GM19395 (cell line): ENCODE data around the gene IP6K1.
"Not testable (repeated sequence)": the region's sequence is repeated elsewhere in the genome, so short reads cannot be mapped to it uniquely, and the experiment has no call there.

Experiments
- ATAC-seq: cut with Tn5 transposase; IDR thresholded peaks from one replicate; pipeline ENCODE4 v1.9.1; 2021; ENCODE audit warnings: mild to moderate bottlenecking, moderate library complexity; ENCODE audit not compliant: unreplicated experiment

Gene IP6K1

DNA sequence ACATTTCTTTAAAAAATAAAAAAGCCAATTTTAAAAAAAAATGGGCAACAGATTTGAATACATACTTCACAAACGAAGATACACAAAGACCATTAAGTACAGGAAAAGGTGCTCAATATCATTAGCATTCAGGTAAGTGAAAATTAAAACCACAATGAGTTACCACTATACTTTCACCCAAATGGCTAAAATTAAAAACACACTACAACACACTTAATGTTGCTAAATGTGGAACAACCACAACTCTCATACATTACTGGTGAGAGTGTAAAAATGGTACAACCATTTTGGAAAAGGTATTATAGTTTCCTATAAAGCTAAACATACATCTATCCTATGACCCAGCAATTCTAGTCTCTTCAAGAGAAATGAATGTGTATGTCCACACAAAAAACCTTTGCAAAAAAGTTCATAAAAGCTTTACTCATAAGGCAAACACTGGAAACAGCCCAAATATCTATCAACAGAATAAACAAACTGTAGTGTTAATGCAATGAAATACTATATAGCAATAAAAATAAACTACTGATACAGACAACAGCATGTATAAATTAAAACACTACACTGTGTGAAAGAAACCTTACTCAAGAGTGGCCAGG, 14.9 kb downstream of the IP6K1 start:
- no peak for ATAC-seq

- ATAC-seq, result no peak
Observed at GRCh38 chr3:49769926-49770325, 16.4 kb downstream of the IP6K1 start.

GRCh38 chr3:49769286-49769915, 16.9 kb downstream of the IP6K1 start:
- no peak for ATAC-seq

DNA sequence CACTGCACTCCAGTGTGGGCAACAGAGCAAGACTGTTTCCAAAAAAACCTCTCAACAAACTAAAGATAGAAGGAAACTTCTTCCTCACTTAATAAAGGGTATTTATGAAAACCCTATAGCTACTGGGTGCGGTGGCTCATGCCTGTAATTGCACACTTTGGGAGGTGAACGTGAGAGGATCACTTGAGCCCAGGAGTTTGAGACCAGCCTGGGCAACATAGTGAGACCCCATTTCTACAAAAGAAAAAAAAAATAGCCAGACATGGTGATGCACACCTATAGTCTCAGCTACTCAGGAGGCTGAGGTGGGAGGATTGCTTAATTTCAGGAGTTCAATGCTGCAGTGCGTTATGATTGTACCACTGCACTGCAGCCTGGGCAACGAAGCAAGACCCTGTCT, 22.4 kb downstream of the IP6K1 start:
- ATAC-seq, result no peak

DNA sequence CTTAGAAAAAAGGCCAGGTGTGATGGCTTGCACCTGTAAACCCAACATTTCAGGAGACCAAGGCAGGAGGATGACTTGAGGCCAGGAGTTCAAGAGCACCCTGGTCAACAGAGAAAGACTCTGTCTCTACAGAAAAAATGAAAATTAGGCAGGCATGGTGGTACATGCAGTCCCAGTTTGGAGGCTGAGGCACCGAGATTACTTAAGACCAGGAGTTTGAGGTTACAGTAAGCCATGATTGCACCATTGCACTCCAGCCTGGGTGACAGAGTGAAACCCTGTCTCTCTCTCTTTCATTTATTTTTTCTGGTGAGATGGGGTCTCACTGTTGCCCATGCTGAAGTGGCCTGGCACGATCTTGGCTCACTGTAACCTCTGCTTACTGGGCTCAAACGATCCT, 24.7 kb downstream of the IP6K1 start:
- no peak for ATAC-seq

- ATAC-seq, result no peak
Observed at GRCh38 chr3:49759226-49759625, 27.1 kb downstream of the IP6K1 start.

DNA sequence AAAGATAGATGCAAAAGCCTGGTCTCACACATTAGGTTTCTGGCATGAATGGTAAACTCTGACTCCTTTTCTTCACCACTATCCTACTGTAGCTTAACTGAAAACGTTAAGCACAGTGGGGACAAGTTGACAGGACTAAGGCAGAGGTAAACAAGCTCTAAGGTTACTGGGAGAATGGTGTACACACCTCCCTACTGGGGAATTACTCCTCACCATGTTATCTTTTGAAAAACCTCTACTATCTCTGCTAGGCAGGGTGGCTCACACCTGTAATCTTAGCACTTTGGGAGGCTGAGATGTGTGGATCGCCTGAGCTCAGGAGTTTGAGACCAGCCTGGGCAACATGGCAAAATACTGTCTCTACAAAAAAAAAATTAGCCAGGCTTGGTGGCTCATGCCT, 29.1 kb downstream of the IP6K1 start:
- ATAC-seq, result no peak

DNA sequence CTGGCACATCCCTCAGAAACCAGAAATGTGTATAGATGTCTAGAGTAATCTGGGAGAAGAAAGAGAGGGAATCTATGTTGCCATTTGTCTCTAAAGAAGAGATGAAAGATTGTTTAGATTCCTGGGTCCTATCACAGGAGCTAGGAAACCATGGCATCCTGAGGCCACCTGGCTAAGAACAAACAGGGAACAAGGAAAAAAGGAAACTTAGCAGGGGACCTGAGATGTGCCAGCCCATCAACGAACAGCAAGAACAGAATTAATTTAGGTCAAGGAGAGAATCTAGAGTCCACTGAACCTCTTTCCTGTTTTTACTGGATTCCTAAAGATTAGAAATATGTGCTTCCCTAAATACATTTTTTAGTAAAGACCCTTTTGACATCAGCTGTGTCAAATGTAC, 30.3 kb downstream of the IP6K1 start:
- ATAC-seq, result no peak

DNA sequence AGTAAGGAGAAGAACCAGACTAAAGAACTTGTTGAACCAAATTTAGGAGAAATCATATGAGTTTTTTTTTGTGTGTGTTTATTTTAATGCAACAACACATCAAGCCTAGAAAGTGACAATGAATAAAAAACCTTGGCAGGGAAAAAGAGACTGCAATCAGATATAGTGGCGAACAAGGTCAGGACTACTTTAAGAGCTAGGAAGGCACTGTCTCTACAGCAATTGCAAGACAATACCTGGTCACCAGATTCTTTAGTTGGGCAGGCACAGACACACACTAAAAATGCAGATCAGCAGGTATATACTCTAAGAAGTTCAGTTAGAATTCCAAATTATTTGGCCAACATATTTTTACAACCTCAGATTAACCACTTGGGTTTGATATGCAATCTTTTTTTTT, 31.8 kb downstream of the IP6K1 start:
- no peak for ATAC-seq

DNA sequence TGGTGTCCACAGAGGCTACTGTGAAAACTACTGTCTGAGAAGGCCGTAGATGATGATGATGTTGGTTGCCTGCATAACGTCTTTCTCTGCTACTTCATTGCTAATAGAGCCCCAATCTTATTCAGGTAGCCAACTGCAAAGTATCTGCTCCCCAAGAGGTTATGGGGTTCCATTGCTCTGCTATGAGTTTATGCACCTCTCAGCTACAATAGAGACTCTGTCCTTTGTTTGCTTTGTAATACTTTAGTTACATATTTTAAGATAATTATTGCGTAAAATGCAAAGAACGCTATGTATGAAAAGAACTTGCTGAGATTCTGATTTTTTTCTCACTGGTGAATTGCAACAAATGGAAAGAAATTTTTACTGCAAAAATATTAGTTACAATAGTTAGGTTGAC, 34.8 kb downstream of the IP6K1 start:
- ATAC-seq, result no peak

- no peak for ATAC-seq
Observed at GRCh38 chr3:49750056-49750455, 36.3 kb downstream of the IP6K1 start.

- not testable (repeated sequence) for ATAC-seq
Observed at GRCh38 chr3:49748874-49749273, 37.5 kb downstream of the IP6K1 start.

GRCh38 chr3:49747792-49748480, 38.4 kb downstream of the IP6K1 start:
- ATAC-seq, result no peak

- no peak for ATAC-seq
Observed at GRCh38 chr3:49745986-49746385, 40.4 kb downstream of the IP6K1 start.

DNA sequence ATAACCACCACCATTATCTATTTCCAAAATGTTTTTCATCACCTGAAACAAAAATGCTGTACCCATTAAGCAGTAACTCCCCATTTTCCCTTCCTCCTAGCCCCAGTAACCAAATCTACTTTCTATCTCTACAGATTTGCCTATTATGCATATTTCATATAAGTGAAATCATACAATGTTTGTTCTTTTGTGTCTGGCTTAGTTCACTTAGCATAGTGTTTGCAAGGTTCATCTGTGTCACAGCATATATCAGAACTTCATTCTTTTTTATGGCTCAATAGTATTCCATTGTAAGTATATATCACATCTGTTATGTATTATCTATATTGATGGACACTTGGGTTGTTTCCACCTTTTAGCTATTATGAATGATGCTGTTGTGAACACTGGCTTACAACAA, 45.9 kb downstream of the IP6K1 start:
- no peak for ATAC-seq

DNA sequence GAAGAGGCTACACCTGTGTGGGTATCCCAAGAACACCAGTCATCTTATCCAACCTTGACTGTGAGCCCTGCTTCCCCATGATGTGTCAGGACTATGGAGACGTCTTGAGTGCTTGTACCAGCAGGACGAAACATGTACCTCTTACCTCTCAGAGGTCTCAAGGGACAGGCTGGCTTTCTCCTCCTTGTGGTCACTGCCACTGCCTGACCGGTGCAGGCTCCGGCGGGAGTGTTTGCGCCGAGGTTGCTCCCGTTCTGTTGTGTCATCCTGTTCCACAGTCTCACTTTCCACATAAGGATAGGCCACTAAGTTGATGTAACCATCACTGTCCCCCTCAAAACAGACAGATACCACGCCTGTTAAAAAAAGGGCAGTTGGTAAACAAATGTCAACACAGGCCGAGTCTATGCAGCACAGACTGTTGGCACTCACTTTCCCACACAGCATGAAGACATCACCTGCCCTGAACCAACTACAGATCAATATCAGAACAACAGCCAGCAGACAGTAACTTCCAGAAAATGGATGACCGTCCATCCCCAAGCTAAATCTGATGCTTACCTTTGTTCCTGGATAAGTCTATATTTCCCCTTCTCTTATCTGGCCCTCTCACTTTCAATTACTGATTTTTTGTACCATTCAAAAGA, 48.2 kb downstream of the IP6K1 start:
- ATAC-seq, result no peak

DNA sequence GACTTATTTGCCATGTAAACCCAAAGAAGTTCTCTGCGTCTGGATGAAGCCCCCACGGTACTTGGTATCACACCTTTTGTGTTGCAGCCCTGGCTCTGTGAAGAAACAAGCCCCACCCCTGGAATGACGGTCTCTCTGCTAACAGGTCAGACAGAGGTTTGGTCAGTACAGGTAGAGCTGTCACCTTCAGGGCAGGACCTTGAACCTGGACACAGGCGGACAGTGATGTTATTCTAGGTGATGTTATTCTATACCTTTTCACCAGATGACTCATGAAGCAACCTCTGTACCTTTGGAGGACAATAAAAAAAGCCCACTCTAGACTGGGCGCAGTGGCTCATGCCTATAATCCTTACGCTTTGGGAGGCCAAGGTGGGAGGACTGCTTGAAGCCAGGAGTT, 51.6 kb downstream of the IP6K1 start:
- ATAC-seq, result no peak

DNA sequence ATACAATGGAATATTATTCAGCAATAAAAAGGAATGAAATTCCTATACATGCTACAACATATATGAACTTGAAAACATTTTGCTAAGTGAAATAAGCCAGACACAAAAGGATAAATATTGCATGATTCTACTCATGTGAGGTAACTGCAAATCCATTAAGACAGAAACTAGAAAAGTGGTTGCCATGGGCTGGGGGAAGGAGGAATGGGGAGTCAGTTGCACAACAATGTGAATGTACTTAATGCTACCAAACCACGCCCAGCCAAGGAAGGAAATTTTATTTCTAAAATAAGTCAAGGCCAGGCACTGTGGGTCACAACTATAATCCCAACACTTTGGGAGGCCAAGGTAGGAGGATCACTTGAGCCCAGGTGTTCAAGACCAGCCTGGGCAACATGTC, 52.8 kb downstream of the IP6K1 start:
- ATAC-seq, result no peak

DNA sequence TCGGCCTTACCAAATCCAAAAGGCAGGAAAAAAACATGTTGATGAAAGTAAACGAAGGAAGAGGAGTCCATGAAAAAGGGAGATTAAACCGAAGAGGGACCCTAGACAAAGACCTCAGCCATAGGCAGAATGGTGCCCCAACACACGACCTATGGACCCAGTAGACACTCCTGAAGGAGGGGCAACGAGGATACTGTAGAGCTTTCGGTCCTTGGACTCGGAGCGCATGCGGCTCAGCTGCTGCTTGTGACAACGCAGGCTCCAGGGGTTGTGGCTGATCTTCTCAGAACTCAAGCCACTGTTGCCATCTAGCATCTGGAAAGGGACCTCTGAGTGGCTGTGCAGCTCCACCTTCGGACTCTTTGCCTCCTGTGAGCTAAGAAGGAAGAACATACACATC, 53.7 kb downstream of the IP6K1 start:
- no peak for ATAC-seq

- ATAC-seq, result no peak
Observed at GRCh38 chr3:49729966-49730609, 56.3 kb downstream of the IP6K1 start.

DNA sequence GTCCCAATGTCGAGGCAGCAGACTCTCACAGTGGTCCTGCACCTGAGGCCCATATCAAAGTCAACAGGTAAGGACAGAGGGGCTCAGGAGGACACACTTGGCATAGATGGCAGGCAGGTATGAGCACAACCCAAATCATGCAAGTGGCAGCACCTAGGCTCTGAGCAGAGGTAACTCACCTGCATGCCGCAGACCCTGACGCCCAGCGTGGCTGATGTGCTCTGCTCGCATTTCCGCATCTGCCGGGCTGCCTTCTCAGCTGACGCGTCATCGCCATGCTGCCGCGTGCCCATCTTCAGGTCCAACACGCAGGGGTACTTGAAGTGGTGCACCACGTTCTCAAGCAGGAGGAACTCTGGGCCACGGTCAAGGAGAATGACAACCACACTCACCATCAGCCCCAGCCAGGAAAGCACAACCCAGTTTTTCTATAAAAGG, 58.4 kb downstream of the IP6K1 start:
- no peak for ATAC-seq
